H9 (cell line): ENCODE measurements around the gene ABCG1. TPM values are rescaled to one million over a fixed set of nuclear protein-coding genes. Genes with fewer than 3 reads are reported as not detected.

ENCODE experiments used
- DNase-seq: peaks from one replicate; pipeline ENCODE4 v3.0.0-alpha.2; 2017
- H2AFZ ChIP-seq: one replicate; pipeline ENCODE4 v1.6.1; 2013; ENCODE audit warnings: mild to moderate bottlenecking, low read length, control low read depth, moderate library complexity
- H2AK5ac ChIP-seq: 2 replicates; pipeline ENCODE4 v1.6.1; 2013; ENCODE audit warnings: low read length, control low read depth, mixed read lengths; ENCODE audit not compliant: insufficient read length
- H2BK120ac ChIP-seq: one replicate; pipeline ENCODE4 v1.6.1; 2013; ENCODE audit warnings: low read depth, mild to moderate bottlenecking, low read length, control low read depth, inconsistent platforms; ENCODE audit not compliant: poor library complexity, severe bottlenecking
- H2BK12ac ChIP-seq: 2 replicates; pipeline ENCODE4 v1.6.1; 2013; ENCODE audit warnings: low read length, control low read depth, mixed read lengths, low read depth; ENCODE audit not compliant: insufficient read length
- H2BK15ac ChIP-seq: 2 replicates; pipeline ENCODE4 v1.6.1; 2013; ENCODE audit warnings: low read depth, low read length, control low read depth
- H2BK20ac ChIP-seq: one replicate; pipeline ENCODE4 v1.6.1; 2013; ENCODE audit warnings: low read depth, mild to moderate bottlenecking, low read length, control low read depth, inconsistent platforms; ENCODE audit not compliant: poor library complexity, severe bottlenecking
- H2BK5ac ChIP-seq: 2 replicates; pipeline ENCODE4 v1.6.1; 2013; ENCODE audit warnings: low read length, control low read depth, mixed read lengths; ENCODE audit not compliant: insufficient read length
- H3K14ac ChIP-seq: 2 replicates; pipeline ENCODE4 v1.6.1; 2013; ENCODE audit warnings: low read length, control low read depth; ENCODE audit not compliant: insufficient read depth
- H3K18ac ChIP-seq: 2 replicates; pipeline ENCODE4 v1.6.1; 2013; ENCODE audit warnings: low read depth, mild to moderate bottlenecking, mixed read lengths, low read length, control low read depth; ENCODE audit not compliant: insufficient read length
- H3K23ac ChIP-seq: 2 replicates; pipeline ENCODE4 v1.6.1; 2013; ENCODE audit warnings: low read length, control low read depth, mixed read lengths, low read depth; ENCODE audit not compliant: insufficient read length
- H3K23me2 ChIP-seq: 2 replicates; pipeline ENCODE4 v1.6.1; 2013; ENCODE audit warnings: low read depth, mild to moderate bottlenecking, mixed read lengths, low read length, control low read depth; ENCODE audit not compliant: insufficient read length, poor library complexity, severe bottlenecking
- H3K27ac ChIP-seq: 2 replicates; pipeline ENCODE4 v1.5.1; 2013; ENCODE audit warnings: low read length, control low read depth, mixed read lengths, low read depth; ENCODE audit not compliant: insufficient read length
- H3K27me3 ChIP-seq: 2 replicates; pipeline ENCODE4 v1.6.1; 2013; ENCODE audit warnings: low read length, control low read depth, inconsistent platforms; ENCODE audit not compliant: insufficient read depth
- H3K4ac ChIP-seq: 2 replicates; pipeline ENCODE4 v1.6.1; 2013; ENCODE audit warnings: low read depth, mild to moderate bottlenecking, control low read depth, inconsistent platforms, low read length, moderate library complexity
- H3K4me1 ChIP-seq: 2 replicates; pipeline ENCODE4 v1.6.1; 2013; ENCODE audit warnings: low read length, control low read depth, inconsistent platforms; ENCODE audit not compliant: insufficient read depth
- H3K4me2 ChIP-seq: 2 replicates; pipeline ENCODE4 v1.6.1; 2013; ENCODE audit warnings: low read length, control low read depth, mixed read lengths; ENCODE audit not compliant: insufficient read length, insufficient read depth
- H3K56ac ChIP-seq: 2 replicates; pipeline ENCODE4 v1.6.1; 2013; ENCODE audit warnings: low read depth, mild to moderate bottlenecking, mixed read lengths, low read length, control low read depth; ENCODE audit not compliant: insufficient read length
- H3K79me1 ChIP-seq: 2 replicates; pipeline ENCODE4 v1.6.1; 2013; ENCODE audit warnings: low read depth, mild to moderate bottlenecking, moderate library complexity, low read length, control low read depth, inconsistent platforms; ENCODE audit not compliant: insufficient read depth, poor library complexity, severe bottlenecking
- H3K79me2 ChIP-seq: 2 replicates; pipeline ENCODE4 v1.6.1; 2013; ENCODE audit warnings: low read length, control low read depth, inconsistent platforms; ENCODE audit not compliant: insufficient read depth
- H3K9ac ChIP-seq: 2 replicates; pipeline ENCODE4 v1.6.1; 2013; ENCODE audit warnings: low read length, control low read depth, mixed read lengths; ENCODE audit not compliant: insufficient read length; ENCODE audit errors: extremely low read depth
- H3K9me3 ChIP-seq: one replicate; pipeline ENCODE4 v1.6.1; 2013; ENCODE audit warnings: low read depth, low read length, inconsistent platforms; ENCODE audit not compliant: control insufficient read depth
- H3T11ph ChIP-seq: one replicate; pipeline ENCODE4 v1.6.1; 2013; ENCODE audit warnings: mild to moderate bottlenecking, low read length, control low read depth, inconsistent platforms
- H4K20me1 ChIP-seq: one replicate; pipeline ENCODE4 v1.6.1; 2013; ENCODE audit not compliant: control insufficient read depth, insufficient read length, insufficient read depth
- H4K5ac ChIP-seq: 2 replicates; pipeline ENCODE4 v1.6.1; 2013; ENCODE audit warnings: low read depth, mild to moderate bottlenecking, mixed read lengths, low read length, control low read depth; ENCODE audit not compliant: insufficient read length
- H4K8ac ChIP-seq: replicated peaks from 2 replicates; pipeline ENCODE4 v1.6.1; 2013; ENCODE audit warnings: low read length, control low read depth, mixed read lengths, low read depth; ENCODE audit not compliant: insufficient read length
- H4K91ac ChIP-seq: 2 replicates; pipeline ENCODE4 v1.6.1; 2013; ENCODE audit warnings: low read depth, mild to moderate bottlenecking, moderate library complexity, mixed read lengths, low read length, control low read depth; ENCODE audit not compliant: insufficient read length
- H3K27ac Mint-ChIP-seq, 3 experiments: 2 replicates in 2 of 3; 3 replicates in 1 of 3; pipeline ENCODE4 v1.8.0; 2020 to 2021; ENCODE audit warnings: mixed read lengths in 3 of 3, mild to moderate bottlenecking in 1 of 3, moderate library complexity in 1 of 3
- H3K27me3 Mint-ChIP-seq: 2 replicates; pipeline ENCODE4 v1.8.0; 2021; ENCODE audit warnings: low read depth, mild to moderate bottlenecking, moderate library complexity, mixed read lengths
- H3K36me3 Mint-ChIP-seq, 3 experiments: 2 replicates in 2 of 3; 3 replicates in 1 of 3; pipeline ENCODE4 v1.8.0; 2020 to 2021; ENCODE audit warnings: low read depth in 3 of 3, mixed read lengths in 3 of 3; ENCODE audit not compliant: insufficient read depth in 1 of 3
- H3K4me1 Mint-ChIP-seq, 2 experiments: 2 replicates each; pipeline ENCODE4 v1.8.0; 2020; ENCODE audit warnings: mixed read lengths in 2 of 2
- H3K4me3 Mint-ChIP-seq, 2 experiments: 2 replicates in 1 of 2; 3 replicates in 1 of 2; pipeline ENCODE4 v1.8.0; 2020 to 2021; ENCODE audit warnings: mild to moderate bottlenecking in 2 of 2, mixed read lengths in 2 of 2, moderate library complexity in 1 of 2
- H3K9me3 Mint-ChIP-seq, 2 experiments: 2 replicates in 1 of 2; 3 replicates in 1 of 2; pipeline ENCODE4 v1.8.0; 2020; ENCODE audit warnings: mild to moderate bottlenecking in 2 of 2, mixed read lengths in 2 of 2, moderate library complexity in 1 of 2
- CTCF ChIP-seq: fragments of 200-600 bp; sonication (generic); conservative IDR thresholded peaks from 3 replicates; pipeline ENCODE4 v1.8.0; 2021; ENCODE audit warnings: antibody characterized with exemption, mild to moderate bottlenecking
- WGBS: extraction: QIAGEN DNeasy Blood & Tissue Kit; methylation state at CpG from one replicate; pipeline ENCODE4 v1.1.7; 2013; ENCODE audit warnings: missing lambda C conversion rate, low lambda C conversion rate, mixed read lengths; ENCODE audit not compliant: insufficient read length; ENCODE audit errors: extremely low coverage; 5-methylcytosine and 5-hydroxymethylcytosine counted together
- total RNA-seq: library from RNA; stranded (reverse); gene quantifications from 2 replicates; pipeline ENCODE4 v1.2.1, GENCODE V29; 2021

ABCG1 gene
- total RNA-seq, 1 experiment from 2014 or later: 0.83 TPM

GRCh38 chr21:42302076-42302650, 83.2 kb downstream of the ABCG1 start:
- no peak overlapping the region for H2BK120ac ChIP-seq
- Mint-ChIP-seq H3K36me3 (no peaks in the 10 kb centered on the region), H3K4me1 (peaks cover 15 to 18% of the 10 kb centered on the region in 2 experiments), H3K9me3 (no peaks in the 10 kb centered on the region), H3K4me3 (no peak overlapping the region), H3K27ac (no peak overlapping the region), H3K27me3 (peaks cover 7% of the 10 kb centered on the region)
- no CpG with 5 or more reads among the region's 12 CpGs for WGBS
- H3K23ac ChIP-seq: no peak overlapping the region
- H3K4ac ChIP-seq: no peak overlapping the region
- H2AFZ ChIP-seq: no peak overlapping the region
- no peak overlapping the region for H3K18ac ChIP-seq
- no peaks in the 10 kb centered on the region for H3K23me2 ChIP-seq
- H3K9me3 ChIP-seq: no peaks in the 10 kb centered on the region
- no peak overlapping the region for H3K4me2 ChIP-seq
- no peaks in the 10 kb centered on the region for H3K79me1 ChIP-seq
- no peak overlapping the region for H2BK12ac ChIP-seq
- H4K91ac ChIP-seq: no peak overlapping the region
- no peak overlapping the region for H3K14ac ChIP-seq
- no peak overlapping the region for H2BK15ac ChIP-seq
- no peak overlapping the region for H4K8ac ChIP-seq
- no peaks in the 10 kb centered on the region for H4K20me1 ChIP-seq
- H3K27ac ChIP-seq: no peak overlapping the region
- no peak overlapping the region for H2AK5ac ChIP-seq
- DNase-seq: no peak
- no peaks in the 10 kb centered on the region for H3K79me2 ChIP-seq
- H3K9ac ChIP-seq: no peak overlapping the region
- no peaks in the 10 kb centered on the region for H3K4me1 ChIP-seq
- no peak overlapping the region for H3T11ph ChIP-seq
- no peak overlapping the region for H2BK5ac ChIP-seq
- H2BK20ac ChIP-seq: no peak overlapping the region
- no peak overlapping the region for H3K56ac ChIP-seq
- no peak overlapping the region for H4K5ac ChIP-seq
- H3K27me3 ChIP-seq: no peaks in the 10 kb centered on the region
- TF ChIP-seq CTCF: no peak
